AG09319 (cell line): ENCODE data around the gene DYNC1LI2.

Experiments
- DNase-seq: peaks from one replicate; pipeline ENCODE4 v3.0.0-alpha.2; 2010; ENCODE audit warnings: low read depth; ENCODE audit errors: extremely low read depth
- TF ChIP-seq, protein P1 (sequence below): IDR thresholded peaks from 2 replicates; pipeline ENCODE4 v1.5.1; 2011; ENCODE audit warnings: low read depth, mild to moderate bottlenecking, inconsistent platforms, low read length, moderate library complexity

The DYNC1LI2 gene

DNA sequence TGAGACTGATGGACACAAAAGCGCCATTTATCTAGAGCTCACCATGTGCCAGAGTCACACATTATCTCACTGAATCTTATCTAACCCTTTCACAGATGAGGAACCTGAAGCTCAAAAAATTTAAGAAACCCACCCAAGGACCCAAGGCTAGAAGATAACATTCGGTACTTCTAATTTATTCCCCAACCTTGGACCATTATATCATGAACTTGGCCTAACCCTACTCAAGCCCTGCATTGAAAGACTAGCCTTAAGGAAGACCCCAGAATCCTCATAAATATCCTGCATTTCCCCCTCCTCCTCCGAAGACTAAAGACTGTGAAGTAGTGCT is 548 bp upstream of the DYNC1LI2 start:
- no peak for DNase-seq
- TF ChIP-seq, protein P1, sequence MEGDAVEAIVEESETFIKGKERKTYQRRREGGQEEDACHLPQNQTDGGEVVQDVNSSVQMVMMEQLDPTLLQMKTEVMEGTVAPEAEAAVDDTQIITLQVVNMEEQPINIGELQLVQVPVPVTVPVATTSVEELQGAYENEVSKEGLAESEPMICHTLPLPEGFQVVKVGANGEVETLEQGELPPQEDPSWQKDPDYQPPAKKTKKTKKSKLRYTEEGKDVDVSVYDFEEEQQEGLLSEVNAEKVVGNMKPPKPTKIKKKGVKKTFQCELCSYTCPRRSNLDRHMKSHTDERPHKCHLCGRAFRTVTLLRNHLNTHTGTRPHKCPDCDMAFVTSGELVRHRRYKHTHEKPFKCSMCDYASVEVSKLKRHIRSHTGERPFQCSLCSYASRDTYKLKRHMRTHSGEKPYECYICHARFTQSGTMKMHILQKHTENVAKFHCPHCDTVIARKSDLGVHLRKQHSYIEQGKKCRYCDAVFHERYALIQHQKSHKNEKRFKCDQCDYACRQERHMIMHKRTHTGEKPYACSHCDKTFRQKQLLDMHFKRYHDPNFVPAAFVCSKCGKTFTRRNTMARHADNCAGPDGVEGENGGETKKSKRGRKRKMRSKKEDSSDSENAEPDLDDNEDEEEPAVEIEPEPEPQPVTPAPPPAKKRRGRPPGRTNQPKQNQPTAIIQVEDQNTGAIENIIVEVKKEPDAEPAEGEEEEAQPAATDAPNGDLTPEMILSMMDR = no peak

GRCh38 chr16:66751053-66751302 is 431 bp downstream of the DYNC1LI2 start:
- TF ChIP-seq, protein P1 = no peak
- DNase-seq = no peak

- TF ChIP-seq, protein P1 = no peak
- no peak for DNase-seq
These were observed 943 bp downstream of the DYNC1LI2 start for GRCh38 chr16:66750279-66751052.

DNA sequence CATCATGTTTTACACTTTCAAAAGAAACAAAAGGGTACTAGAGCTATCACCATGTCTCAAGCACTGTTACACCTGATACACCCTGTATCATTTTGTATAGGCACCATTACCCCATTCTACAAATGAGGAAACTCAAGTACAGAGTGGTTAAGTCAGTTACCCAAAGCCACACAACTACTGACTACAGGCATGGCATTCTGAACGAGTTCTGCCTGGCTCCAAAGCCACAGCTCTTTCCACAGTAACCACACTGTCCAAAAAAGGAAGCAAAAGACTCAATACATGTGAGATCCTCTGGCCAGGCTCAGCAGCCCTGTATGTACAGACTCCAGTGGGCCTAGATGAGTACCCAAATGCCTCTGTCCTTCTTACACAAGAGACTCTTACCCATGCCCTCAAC is 4.7 kb downstream of the DYNC1LI2 start:
- TF ChIP-seq, protein P1 = no peak
- DNase-seq = no peak

- no peak for DNase-seq
- TF ChIP-seq, protein P1 = no peak
These were observed 5.4 kb downstream of the DYNC1LI2 start for GRCh38 chr16:66746048-66746447.

DNA sequence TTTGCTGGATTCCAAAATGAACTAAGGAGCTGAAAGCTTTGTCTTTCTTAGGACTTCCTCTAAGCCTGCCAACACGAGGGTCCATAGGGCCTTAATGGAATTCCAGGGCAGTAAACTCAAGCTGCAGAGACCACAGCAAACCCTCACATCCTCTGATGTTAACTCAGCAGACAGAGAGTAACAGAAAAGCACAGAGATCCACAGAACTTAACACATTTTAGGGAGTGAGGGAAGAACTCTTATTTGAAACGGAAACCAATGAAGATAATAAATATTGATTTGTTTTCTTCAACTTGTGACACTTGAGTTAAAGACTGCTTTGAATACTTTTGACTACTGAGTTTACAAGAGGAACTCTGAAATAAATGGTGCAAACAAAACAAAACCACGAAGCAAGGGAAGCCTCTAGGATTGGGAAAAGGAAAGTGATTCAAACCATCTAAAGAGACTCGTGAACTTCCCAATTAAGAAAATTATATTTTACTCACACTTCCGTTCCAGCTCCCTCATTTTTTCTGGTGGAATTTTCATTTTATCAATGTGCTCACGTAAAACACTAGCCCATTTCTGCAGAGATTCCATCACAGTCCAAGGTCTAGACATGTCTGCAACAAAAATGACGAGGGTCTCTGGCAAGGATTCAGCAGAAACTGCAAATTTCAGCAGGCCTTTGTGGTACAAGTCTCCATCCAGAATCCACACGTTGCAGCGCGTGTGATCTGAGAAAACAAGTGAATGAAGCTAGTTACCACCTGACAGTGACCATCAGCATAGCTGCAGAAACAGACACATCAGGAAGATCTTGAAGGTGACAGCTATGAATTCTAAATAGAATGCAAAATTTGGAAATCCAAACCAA is 9.2 kb downstream of the DYNC1LI2 start:
- TF ChIP-seq, protein P1 = no peak
- DNase-seq = no peak

GRCh38 chr16:66741169-66741900 is 10.1 kb downstream of the DYNC1LI2 start:
- TF ChIP-seq, protein P1 = no peak
- DNase-seq = peak; percentile 82
